OCI-LY7 (cell line): ENCODE results near the gene GBF1.

ENCODE experiments used
- EZH2phosphoT487 ChIP-seq: fragments of 200-600 bp; sonication (generic); IDR thresholded peaks from 2 replicates; pipeline ENCODE4 v1.6.1; 2018; ENCODE audit warnings: low read depth, borderline replicate concordance, mild to moderate bottlenecking, mixed run types, antibody characterized with exemption, low read length, moderate library complexity, mixed read lengths
- TF ChIP-seq, protein P1 (sequence below): fragments of 200-600 bp; sonication (generic); conservative IDR thresholded peaks from 2 replicates; pipeline ENCODE4 v1.5.1; 2014; ENCODE audit warnings: mild to moderate bottlenecking, antibody characterized with exemption, low read length, moderate library complexity, mixed read lengths

DNA sequence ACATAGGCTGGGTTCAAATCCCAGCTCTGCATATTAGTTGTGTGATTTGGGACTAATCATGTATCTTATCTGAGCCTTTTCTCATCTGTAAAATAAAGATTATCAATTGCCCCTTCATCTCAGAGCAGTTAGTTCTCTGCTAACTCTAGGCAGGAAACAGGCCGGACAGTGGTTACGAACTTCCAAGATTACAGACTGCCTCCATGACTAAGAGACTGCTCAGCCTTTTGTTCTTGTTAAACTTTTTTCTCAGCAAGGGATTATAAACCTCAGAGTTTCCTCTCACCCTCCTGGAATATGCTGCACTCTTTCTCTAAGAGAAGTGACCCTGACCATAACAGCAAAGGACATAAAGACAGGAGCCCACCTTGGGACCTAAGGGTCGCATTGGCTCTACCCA lies 97.6 kb downstream of the GBF1 start:
- TF ChIP-seq, protein P1, sequence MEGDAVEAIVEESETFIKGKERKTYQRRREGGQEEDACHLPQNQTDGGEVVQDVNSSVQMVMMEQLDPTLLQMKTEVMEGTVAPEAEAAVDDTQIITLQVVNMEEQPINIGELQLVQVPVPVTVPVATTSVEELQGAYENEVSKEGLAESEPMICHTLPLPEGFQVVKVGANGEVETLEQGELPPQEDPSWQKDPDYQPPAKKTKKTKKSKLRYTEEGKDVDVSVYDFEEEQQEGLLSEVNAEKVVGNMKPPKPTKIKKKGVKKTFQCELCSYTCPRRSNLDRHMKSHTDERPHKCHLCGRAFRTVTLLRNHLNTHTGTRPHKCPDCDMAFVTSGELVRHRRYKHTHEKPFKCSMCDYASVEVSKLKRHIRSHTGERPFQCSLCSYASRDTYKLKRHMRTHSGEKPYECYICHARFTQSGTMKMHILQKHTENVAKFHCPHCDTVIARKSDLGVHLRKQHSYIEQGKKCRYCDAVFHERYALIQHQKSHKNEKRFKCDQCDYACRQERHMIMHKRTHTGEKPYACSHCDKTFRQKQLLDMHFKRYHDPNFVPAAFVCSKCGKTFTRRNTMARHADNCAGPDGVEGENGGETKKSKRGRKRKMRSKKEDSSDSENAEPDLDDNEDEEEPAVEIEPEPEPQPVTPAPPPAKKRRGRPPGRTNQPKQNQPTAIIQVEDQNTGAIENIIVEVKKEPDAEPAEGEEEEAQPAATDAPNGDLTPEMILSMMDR = no peak
- TF ChIP-seq EZH2phosphoT487 = no peak
